MCF 10A (cell line): ENCODE results near the gene NREP. TPM values are rescaled to one million over a fixed set of nuclear protein-coding genes. Genes with fewer than 3 reads are reported as not detected.

ENCODE experiments used
- BruUV-seq: library from RNA; stranded (reverse); fragments of 400-500 nt; replicated peaks from 2 replicates; lab custom pipeline; 2021; lab: Mats Ljungman, UMichigan
- CTCF ChIA-PET: fragments of 300-600 bp; sonication (Branson Sonifier 250); formaldehyde crosslinking; extraction: SDS; loops from one replicate; lab custom pipeline; 2021; ENCODE audit warnings: antibody characterized with exemption, inconsistent platforms; lab: Yijun Ruan, JAX
- POLR2A ChIA-PET: fragments of 300-600, 350-650 bp; sonication (Branson Sonifier 250); formaldehyde crosslinking; extraction: SDS; loops from one replicate; lab custom pipeline; 2020; ENCODE audit warnings: antibody characterized with exemption, inconsistent platforms; lab: Yijun Ruan, JAX
- DNase-seq: peaks from one replicate; pipeline ENCODE4 v3.0.0-alpha.2; 2018; ENCODE audit not compliant: unreplicated experiment
- H3K27ac Mint-ChIP-seq: one replicate; pipeline ENCODE4 v1.8.0; 2022; ENCODE audit warnings: mild to moderate bottlenecking, low read depth, mixed read lengths; ENCODE audit not compliant: unreplicated experiment
- H3K27me3 Mint-ChIP-seq: one replicate; pipeline ENCODE4 v1.8.0; 2022; ENCODE audit warnings: mixed read lengths; ENCODE audit not compliant: insufficient read depth, unreplicated experiment
- H3K36me3 Mint-ChIP-seq: one replicate; pipeline ENCODE4 v1.8.0; 2022; ENCODE audit warnings: mild to moderate bottlenecking, moderate library complexity, mixed read lengths; ENCODE audit not compliant: insufficient read depth, unreplicated experiment
- H3K4me1 Mint-ChIP-seq: one replicate; pipeline ENCODE4 v1.8.0; 2022; ENCODE audit warnings: mixed read lengths; ENCODE audit not compliant: insufficient read depth, unreplicated experiment
- H3K4me3 Mint-ChIP-seq: one replicate; pipeline ENCODE4 v1.8.0; 2022; ENCODE audit warnings: mild to moderate bottlenecking, moderate library complexity, mixed read lengths; ENCODE audit not compliant: unreplicated experiment
- H3K9me3 Mint-ChIP-seq: one replicate; pipeline ENCODE4 v1.8.0; 2022; ENCODE audit warnings: mixed read lengths; ENCODE audit not compliant: unreplicated experiment
- intact Hi-C: fragments of 100-400 bp; cut with micrococcal nuclease; formaldehyde crosslinking; loops from 2 replicates; pipeline ENCODE4 v1.14.1; 2022
- total RNA-seq: library from RNA; stranded (reverse); gene quantifications from 2 replicates; pipeline ENCODE4 v1.2.3, GENCODE V29; 2022
- TF ChIP-seq, protein P1 (sequence below): fragments of 200-600 bp; IDR thresholded peaks from one replicate; pipeline ENCODE4 v1.8.0; 2022; ENCODE audit warnings: antibody characterized with exemption, mild to moderate bottlenecking; ENCODE audit not compliant: unreplicated experiment

NREP gene
- total RNA-seq, 1 experiment from 2014 or later: 2.5 TPM

DNA sequence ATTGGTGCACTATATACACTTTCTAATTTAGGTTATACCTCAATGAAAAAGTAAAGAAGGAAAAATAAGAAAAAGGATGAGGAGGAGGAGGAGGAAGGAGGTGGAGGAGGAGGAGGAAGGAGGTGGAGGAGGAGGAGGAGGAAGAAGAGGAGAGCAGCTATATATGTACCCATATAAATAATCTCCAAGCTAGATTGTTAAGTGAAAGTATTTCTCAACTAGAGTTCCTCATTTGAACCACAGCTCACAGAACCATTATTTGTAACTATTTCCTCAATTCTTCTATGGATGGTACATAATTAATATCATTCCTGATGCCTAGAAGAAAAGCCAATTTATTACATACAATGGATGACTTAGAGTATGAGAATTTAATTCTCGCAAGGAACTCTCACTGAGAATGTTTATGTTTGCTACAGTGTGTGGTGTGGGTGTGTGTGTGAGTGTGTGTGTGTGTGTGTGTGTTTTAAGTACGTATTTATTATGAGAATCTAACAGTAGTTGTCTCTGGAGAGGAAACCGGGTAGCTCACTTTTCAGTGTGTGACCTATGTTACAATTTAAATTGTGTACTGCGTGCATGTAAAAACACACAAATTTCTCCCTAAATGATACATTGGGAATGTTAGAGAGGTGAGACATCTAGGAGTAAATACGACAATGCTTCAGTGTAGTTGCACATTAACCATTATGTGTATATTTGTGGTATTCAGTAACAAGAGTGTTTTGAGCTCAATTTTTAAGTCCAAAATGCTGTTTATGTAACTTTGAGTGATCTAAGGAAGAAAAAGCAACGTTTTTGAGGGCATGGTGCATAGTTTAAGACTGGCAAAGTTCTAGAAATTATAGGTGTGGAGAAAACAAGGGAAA is 20.2 kb upstream of the NREP start:
- Mint-ChIP-seq H3K27ac (no peak overlapping the region), H3K27me3 (no peaks in the 10 kb centered on the region), H3K4me3 (no peak overlapping the region), H3K36me3 (no peaks in the 10 kb centered on the region), H3K4me1 (peaks cover 17% of the 10 kb centered on the region), H3K9me3 (no peaks in the 10 kb centered on the region)
- DNase-seq: no peak
- intact Hi-C loops: no loop called here
- BruUV-seq: no TSS peak
- TF ChIP-seq, protein P1, sequence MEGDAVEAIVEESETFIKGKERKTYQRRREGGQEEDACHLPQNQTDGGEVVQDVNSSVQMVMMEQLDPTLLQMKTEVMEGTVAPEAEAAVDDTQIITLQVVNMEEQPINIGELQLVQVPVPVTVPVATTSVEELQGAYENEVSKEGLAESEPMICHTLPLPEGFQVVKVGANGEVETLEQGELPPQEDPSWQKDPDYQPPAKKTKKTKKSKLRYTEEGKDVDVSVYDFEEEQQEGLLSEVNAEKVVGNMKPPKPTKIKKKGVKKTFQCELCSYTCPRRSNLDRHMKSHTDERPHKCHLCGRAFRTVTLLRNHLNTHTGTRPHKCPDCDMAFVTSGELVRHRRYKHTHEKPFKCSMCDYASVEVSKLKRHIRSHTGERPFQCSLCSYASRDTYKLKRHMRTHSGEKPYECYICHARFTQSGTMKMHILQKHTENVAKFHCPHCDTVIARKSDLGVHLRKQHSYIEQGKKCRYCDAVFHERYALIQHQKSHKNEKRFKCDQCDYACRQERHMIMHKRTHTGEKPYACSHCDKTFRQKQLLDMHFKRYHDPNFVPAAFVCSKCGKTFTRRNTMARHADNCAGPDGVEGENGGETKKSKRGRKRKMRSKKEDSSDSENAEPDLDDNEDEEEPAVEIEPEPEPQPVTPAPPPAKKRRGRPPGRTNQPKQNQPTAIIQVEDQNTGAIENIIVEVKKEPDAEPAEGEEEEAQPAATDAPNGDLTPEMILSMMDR: no peak
- CTCF ChIA-PET: interaction anchor here (0.6 to 1.3 kb wide), 2 partner anchors 32 to 45 kb away, joined by 3 read pairs; no protein-coding TSS in a partner anchor
- POLR2A ChIA-PET: interaction anchor here (3.0 kb wide), 1 partner anchor 20 kb away, joined by 11 read pairs; the partner anchor contains the start of gene NREP

DNA sequence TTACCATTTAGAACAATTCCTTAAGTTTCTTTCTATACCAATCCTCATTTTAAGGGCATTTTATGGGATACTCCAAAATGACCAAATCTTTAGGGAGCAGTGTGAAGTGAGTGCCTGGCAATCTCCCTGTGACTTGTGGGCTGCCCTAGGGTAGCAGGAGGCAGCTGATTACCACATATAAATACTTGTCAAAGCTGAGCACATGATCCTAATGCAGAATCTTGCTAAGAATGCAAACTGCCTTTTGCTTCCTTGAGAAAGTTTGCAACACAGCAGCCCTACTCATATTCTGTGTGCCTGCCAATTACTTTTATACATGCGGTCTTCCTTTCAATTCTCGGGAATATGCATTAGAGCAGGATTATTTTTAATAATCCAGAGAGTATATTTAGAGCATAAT is 18.2 kb upstream of the NREP start:
- CTCF ChIA-PET: no interaction called here
- BruUV-seq: no TSS peak
- no peaks in the 10 kb centered on the region for H3K36me3 Mint-ChIP-seq
- intact Hi-C loops: no loop called here
- no peaks in the 10 kb centered on the region for H3K27me3 Mint-ChIP-seq
- H3K4me3 Mint-ChIP-seq: no peak overlapping the region
- no peak for DNase-seq
- H3K4me1 Mint-ChIP-seq: peaks cover 15% of the 10 kb centered on the region
- POLR2A ChIA-PET: no interaction called here
- no peaks in the 10 kb centered on the region for H3K9me3 Mint-ChIP-seq
- TF ChIP-seq, protein P1: no peak
- H3K27ac Mint-ChIP-seq: no peak overlapping the region

DNA sequence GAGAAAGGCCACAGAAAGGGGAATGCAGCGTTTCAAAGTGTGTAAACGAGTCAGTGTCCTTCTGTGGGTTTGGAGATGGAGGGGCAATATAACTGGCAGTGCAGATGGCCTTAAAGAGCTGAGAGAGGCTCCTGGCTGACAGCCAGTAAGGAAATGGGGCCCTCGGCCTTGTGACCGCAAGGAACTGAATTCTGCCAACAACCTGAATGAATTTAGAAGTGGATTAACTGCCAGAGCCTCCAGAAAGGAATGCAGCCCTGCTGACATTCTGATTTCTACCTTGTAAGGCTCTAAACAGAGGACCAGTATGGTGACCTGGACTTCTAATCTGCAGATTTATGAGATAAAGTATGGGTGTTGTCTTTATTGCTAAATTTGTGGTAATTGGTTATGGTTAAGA is 17.5 kb upstream of the NREP start:
- Mint-ChIP-seq H3K4me1 (peaks cover 11% of the 10 kb centered on the region), H3K27ac (no peak overlapping the region), H3K36me3 (no peaks in the 10 kb centered on the region), H3K27me3 (no peaks in the 10 kb centered on the region), H3K9me3 (no peaks in the 10 kb centered on the region), H3K4me3 (no peak overlapping the region)
- CTCF ChIA-PET: no interaction called here
- TF ChIP-seq, protein P1: no peak
- intact Hi-C loops: no loop called here
- POLR2A ChIA-PET: no interaction called here
- DNase-seq: peak; percentile 68
- no TSS peak for BruUV-seq

DNA sequence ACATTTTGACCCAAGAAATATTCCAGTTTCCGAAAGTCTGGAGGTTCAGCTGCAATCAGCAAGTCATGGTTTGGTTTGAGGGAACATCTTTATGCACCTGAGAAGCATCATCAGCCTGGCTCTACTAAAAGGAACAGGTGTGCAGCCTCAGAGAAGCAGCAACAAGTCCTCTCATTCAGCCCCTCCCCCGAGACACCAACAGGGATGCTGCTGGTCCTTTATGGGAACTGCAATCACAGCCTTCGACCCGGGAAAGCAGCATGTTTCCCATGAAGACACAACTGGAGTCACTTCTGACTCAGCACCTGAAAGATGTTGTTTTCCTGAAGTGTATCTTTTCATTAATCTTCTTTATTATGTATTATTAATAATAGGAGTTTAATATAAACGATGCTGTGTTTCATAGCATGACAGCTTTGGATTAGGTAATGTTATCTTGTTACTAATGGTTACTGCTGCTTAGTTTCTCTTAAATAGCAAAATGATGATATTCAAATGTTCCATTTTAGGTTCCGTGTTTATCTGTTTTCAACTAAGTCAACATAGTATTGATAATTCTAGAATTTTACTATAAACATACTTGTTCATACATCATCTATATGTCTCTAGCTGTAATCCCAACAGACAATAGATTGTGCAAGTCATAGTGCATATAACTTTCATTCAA is 15.6 kb upstream of the NREP start:
- TF ChIP-seq, protein P1: no peak
- Mint-ChIP-seq H3K4me3 (no peak overlapping the region), H3K27ac (no peak overlapping the region), H3K27me3 (no peaks in the 10 kb centered on the region), H3K9me3 (no peaks in the 10 kb centered on the region), H3K36me3 (no peaks in the 10 kb centered on the region), H3K4me1 (peaks cover 11% of the 10 kb centered on the region)
- BruUV-seq: no TSS peak
- POLR2A ChIA-PET: no interaction called here
- DNase-seq: peak; percentile 31
- intact Hi-C loops: no loop called here
- CTCF ChIA-PET: interaction anchor here (0.8 to 1.1 kb wide), 2 partner anchors 222 to 634 kb away, joined by 3 to 7 read pairs; no protein-coding TSS in a partner anchor
